RWPE1 (cell line): ENCODE data around the gene TIMM10B.

Source experiments
- CTCF ChIA-PET: fragments of 350-600 bp; sonication (Branson Sonifier 250); formaldehyde crosslinking; extraction: SDS; loops from one replicate; lab custom pipeline; 2021; lab: Yijun Ruan, JAX
- POLR2A ChIA-PET: fragments of 400-600 bp; formaldehyde crosslinking; extraction: SDS; loops from one replicate; lab custom pipeline; 2020; ENCODE audit warnings: antibody characterized with exemption; ENCODE audit not compliant: low non-redundant PET; lab: Yijun Ruan, JAX
- DNase-seq: peaks from one replicate; pipeline ENCODE4 v3.0.0; 2012; ENCODE audit warnings: low spot score
- H3K27ac ChIP-seq: fragments of 450-650 bp; 2 replicates; pipeline ENCODE4 v1.5.1; 2017
- CTCF ChIP-seq: fragments of 450-650 bp; conservative IDR thresholded peaks from 2 replicates; pipeline ENCODE4 v1.5.1; 2017; ENCODE audit warnings: low read depth, mild to moderate bottlenecking

Gene TIMM10B

GRCh38 chr11:6483015-6483414 lies 1.7 kb downstream of the TIMM10B start:
- H3K27ac ChIP-seq, result no peak overlapping the region
- no peak for TF ChIP-seq CTCF
- ChIA-PET CTCF (no interaction called here), POLR2A (no interaction called here)
- no peak for DNase-seq

DNA sequence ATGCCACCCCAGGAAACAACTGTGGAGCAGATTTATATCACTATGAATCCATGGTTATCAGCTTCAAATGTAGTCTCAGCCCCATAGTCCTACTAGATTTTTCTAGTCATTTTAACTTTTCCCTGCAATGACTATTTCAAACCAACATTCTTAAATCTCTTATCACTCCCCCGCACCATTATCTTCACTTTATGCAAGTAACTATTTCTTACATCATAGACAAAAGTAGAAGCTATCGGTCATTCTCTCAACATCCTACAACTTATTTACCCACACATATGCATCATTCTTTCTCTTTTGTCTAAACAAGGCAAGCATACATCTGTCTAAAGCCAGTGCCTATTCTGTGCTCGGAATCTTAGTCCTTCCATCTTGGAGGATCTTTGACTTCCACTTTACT lies 4.4 kb downstream of the TIMM10B start:
- no peak for DNase-seq
- POLR2A ChIA-PET, result no interaction called here
- CTCF ChIA-PET, result interaction anchor here (0.5 kb wide), 1 partner anchor 132 kb away, joined by 3 read pairs; no protein-coding TSS in a partner anchor
- no peak for TF ChIP-seq CTCF
- H3K27ac ChIP-seq, result no peak overlapping the region

DNA sequence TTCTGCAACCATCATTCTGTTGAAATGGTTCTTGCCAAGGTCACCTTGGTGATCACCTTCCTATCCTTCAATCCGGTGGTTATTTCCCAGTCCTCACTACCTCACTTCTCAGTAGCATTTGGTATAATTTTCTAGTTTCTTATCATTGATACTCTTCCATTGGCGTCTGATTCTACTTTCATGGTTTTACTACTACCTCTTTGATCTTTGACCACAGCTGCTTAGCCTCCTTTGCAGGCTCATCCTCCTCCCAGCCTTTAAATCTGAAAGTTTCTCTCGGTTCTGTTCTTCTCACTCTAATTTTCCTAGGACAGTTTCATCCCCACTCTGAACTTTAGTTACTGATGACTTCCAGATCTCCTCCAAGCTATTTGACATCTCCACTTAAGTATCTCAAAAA lies 5.0 kb downstream of the TIMM10B start:
- H3K27ac ChIP-seq, result no peak overlapping the region
- DNase-seq, result no peak
- ChIA-PET CTCF (no interaction called here), POLR2A (no interaction called here)
- TF ChIP-seq CTCF, result no peak

DNA sequence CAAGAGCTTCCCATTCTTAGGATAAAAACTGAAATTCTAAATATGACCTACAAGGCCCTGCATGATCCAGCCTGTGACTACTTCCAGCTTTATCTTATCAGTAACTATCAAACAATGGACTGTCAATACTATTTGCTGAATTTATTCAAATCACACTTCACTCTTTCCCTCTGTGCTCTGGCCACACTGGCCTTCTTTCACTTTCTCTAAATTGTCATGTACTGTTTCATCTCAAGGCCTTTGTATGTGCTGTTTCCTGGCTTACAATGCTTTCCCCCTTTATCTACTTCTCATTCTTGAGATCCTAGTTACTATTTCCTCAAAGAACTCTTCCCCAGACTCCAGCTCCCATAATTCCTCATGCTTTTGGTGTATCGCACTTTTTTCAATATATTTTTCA lies 5.6 kb downstream of the TIMM10B start:
- DNase-seq, result no peak
- no peak for TF ChIP-seq CTCF
- ChIA-PET CTCF (interaction anchor here (0.6 kb wide), 1 partner anchor 196 kb away, joined by 3 read pairs; the partner anchor contains the start of gene MRPL17), POLR2A (no interaction called here)
- no peak overlapping the region for H3K27ac ChIP-seq

DNA sequence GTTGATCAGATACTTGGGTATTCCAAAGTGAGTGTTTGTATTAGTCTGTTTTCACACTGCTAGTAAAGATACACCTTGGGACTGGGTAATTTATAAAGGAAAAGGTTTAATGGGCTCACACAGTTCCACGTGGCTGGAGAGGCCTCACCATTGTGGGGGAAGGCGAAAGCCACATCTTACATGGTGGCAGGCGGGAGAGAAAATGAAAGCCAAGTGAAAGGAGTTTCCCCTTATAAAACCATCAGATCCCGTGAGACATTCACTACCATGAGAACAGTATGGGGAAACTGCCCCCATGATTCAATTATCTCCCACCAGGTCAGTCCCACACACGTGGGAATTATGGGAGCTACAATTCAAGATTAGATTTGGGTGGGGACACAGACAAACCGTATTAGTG lies 7.0 kb downstream of the TIMM10B start:
- no peak overlapping the region for H3K27ac ChIP-seq
- CTCF ChIA-PET, result no interaction called here
- TF ChIP-seq CTCF, result no peak
- POLR2A ChIA-PET, result no interaction called here
- DNase-seq, result no peak

DNA sequence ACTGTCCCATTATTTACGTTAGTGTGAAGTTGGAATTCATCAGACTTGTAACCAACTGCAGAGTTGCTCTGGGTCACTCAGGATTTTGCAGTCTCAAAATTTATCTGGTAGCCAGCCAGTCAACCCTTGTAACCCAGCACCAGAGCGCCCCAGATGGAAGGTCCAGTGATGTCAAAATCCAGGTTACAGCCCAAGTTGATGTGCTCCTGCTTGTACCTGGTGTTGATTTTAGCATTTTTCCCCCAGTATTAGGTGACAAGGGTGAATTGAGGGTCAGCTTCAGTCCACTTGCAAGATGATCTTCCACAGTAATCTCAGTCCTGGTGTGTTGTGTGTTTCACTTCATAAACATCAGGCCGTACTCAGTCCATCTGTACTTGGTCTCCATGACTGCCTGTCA lies 7.5 kb downstream of the TIMM10B start:
- no peak overlapping the region for H3K27ac ChIP-seq
- TF ChIP-seq CTCF, result no peak
- no peak for DNase-seq
- ChIA-PET CTCF (no interaction called here), POLR2A (no interaction called here)

DNA sequence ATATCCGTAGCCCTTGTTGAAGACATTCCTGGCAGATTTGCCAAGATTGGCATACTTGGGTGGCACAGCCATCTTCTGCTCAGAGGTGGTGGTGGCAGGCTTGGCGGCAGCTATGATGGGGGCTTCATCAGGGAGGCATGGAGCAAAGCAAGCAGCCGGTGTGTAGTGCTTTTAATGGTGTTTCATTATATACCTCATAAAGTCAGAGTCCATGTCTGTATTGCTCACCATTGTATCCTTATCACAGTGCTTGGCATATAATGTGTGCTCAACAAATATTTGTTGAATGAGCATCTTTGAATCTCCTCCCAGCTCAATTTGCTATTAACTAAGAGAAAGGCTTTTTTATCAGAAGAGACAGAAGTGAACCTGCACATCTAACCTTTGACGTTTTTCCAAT lies 8.0 kb downstream of the TIMM10B start:
- no peak for DNase-seq
- no peak for TF ChIP-seq CTCF
- ChIA-PET POLR2A (no interaction called here), CTCF (no interaction called here)
- H3K27ac ChIP-seq, result no peak overlapping the region
